Stimulated activated CD4-positive, alpha-beta T cell treated with anti-CD3 and anti-CD28 coated beads, Interleukin-2, amount 100 ng/mL, for 4 hours (primary cell): ENCODE results near the gene STXBP2.

Source experiments
- DNase-seq: peaks from one replicate; pipeline ENCODE4 v3.0.0-alpha.2; 2020; ENCODE audit warnings: low read depth

The STXBP2 gene

DNA sequence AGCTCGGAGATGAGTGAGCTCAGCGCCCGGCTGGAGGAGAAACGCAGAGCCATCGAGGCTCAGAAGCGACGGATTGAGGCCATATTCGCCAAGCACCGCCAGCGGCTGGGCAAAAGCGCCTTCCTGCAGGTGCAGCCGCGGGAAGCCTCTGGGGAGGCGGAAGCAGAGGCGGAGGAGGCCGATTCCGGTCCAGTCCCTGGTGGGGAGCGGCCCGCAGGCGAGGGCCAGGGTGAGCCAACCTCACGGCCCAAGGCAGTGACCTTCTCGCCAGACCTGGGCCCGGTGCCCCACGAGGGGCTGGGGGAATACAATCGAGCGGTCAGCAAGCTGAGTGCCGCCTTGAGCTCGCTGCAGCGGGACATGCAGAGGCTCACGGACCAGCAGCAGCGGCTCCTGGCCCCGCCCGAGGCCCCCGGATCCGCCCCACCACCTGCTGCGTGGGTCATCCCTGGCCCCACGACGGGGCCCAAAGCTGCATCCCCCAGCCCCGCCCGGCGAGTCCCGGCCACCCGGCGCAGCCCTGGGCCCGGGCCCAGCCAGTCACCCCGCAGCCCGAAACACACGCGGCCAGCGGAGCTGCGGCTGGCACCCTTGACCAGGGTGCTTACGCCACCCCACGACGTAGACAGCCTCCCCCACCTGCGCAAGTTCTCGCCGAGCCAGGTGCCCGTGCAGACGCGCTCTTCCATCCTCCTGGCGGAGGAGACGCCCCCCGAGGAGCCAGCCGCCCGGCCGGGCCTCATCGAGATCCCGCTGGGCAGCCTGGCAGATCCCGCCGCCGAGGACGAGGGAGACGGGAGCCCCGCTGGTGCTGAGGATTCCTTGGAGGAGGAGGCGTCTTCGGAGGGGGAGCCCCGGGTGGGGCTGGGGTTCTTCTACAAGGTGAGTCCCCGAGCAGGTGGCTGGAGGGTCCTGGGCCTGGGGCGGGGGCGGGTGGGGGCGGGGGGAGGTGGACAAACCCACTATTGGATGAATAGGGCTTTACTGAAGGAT, 24.3 kb upstream of the STXBP2 start:
- DNase-seq = no peak

GRCh38 chr19:7614859-7615741, 21.8 kb upstream of the STXBP2 start:
- no peak for DNase-seq

DNA sequence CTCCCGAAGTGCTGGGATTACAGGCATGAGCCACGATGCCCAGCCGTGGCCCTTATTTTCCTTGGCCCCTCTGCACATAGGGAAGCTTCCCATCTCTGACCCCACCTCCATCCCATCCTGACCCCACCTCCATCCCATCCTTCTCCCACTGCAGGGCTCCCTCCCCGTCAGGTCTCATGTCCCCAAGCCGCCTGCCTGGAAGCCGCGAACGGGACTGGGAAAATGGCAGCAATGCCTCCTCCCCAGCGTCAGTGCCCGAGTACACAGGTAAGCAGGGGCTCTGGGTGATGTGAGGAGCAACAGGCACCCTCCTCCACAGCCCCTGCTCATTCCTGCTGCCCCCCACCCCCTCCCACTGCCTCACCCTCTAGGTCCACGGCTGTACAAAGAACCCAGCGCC, 19.7 kb upstream of the STXBP2 start:
- DNase-seq = no peak

DNA sequence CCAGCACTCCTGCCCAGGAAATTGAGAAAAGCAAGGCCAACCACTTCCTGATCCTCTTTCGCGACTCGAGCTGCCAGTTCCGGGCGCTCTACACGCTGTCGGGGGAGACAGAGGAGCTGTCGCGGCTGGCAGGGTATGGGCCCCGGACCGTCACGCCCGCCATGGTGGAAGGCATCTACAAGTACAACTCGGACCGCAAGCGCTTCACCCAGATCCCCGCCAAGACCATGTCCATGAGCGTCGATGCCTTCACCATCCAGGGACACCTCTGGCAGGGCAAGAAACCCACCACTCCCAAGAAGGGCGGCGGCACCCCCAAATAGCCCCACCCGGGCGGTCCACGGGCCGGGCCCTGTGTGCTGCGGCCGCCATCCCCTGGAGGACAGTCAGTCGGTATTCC, 19.2 kb upstream of the STXBP2 start:
- DNase-seq = no peak

- DNase-seq = no peak
These were observed 18.6 kb upstream of the STXBP2 start for GRCh38 chr19:7618348-7618747.

- DNase-seq = no peak
These were observed 18.0 kb upstream of the STXBP2 start for GRCh38 chr19:7618771-7619510.

DNA sequence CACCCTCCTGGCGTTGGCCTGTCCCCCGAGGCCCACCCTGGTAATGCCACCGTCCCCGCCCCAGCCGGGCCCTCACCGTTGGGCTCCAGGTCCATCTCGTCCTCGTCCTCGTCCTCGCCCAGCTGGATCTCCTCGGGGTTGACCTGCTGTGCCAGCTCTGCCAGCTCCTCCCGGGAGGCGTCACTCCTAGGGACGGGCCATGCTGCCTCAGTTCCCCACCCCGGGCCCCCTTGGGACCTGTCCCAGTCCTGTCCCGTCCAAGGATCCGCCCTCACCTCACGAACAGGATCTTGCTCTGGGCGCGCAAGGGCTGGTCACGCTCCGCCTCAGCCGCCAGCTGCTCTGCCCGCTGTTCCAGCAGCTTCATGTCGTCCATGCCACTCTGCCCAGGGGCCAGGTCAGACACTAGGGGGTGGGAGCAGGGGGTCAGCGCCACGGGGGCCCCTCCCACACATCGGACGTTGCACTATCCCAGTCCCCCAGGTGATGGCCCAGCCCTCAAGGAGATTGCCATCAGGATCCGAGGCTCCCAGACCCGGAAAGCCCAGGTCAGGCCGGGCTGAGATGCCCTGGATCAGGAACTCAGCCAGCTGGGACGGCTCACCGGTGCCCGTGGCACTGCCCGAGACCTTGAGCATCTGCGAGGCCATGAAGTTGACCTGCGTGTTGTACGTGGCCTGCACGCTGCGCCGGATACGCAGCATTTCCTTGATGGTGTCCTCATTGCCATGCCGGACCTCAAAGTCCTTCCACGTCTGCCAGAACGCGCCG, 17.1 kb upstream of the STXBP2 start:
- no peak for DNase-seq

DNA sequence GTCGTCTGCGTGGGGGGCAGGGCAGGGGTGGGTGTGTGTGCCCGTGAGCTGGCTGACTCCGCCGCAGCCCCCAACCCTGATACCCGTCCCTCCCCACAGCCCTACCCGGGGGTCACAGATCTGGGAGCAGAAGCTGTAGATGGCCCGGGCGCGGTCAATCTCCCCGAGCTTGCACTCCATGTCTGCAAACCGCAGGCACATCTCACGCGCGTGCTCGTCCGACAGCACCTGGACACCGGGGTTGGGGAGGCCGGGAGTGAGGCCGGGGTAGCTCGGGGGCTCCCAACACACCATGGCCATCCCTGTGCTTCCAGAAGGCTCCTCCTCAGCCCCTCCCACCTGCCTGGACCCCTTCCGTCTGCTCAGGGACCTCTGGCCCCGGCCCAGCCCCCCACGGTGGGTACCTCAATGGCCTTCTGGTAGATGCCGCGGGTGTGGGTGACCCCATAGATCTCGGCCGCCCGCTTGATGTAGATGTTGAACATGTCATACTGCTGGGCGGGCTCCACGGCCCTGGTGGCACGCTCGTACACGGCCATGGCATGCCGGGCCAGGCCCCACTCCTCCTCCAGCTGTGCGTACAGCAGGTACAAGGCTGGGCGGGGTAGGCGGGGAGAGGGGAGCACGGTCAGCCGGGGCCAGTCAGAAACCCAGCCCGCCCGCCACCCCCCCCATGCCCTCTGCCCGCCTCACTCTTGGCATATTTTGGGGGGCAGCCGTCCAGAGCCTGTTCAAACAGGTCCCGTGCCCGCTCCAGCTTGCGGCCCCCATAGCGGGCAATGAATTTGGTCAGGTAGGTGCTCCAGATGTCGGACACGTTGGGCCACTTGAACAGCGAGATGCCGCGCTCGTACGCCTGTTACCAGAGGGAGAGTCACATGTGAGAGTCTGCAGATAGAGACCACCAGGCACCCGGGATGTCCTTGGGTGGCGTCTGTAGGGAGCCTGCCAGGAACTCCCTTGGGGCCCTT, 16.2 kb upstream of the STXBP2 start:
- DNase-seq = no peak

DNA sequence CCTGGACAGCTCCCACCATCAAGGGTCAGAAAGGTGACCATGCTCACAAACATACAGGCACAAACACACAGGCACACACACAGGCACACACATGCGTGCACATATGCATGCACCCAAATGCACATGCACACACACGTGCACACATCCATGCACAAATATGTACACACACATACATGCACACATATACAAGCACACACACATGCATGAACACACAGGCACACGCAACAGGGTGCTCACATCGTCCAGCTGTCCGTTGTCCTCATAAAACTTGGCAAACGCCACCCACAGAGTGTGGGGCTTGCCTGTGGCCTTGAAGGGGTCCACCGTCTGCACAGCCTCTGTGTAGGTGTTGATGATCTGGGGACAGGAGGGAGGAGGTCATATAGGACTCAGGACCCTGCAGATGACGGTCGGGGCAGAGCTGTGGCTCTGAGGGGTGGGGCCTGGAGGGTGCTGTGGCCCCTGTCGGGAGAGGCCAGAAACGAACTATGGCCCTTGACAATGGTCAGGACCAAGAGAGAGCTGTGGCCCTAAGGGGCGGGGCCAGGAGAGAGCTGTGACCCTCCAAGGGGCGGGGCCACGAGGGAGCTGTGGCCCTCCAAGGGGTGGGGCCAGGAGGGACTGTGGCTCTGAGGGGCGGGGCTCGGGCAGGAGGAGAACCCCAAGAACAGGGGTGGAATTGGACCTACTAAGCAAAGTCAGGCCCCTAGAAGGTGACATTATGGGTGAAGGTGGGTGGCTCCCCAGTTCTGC, 13.8 kb upstream of the STXBP2 start:
- no peak for DNase-seq

DNA sequence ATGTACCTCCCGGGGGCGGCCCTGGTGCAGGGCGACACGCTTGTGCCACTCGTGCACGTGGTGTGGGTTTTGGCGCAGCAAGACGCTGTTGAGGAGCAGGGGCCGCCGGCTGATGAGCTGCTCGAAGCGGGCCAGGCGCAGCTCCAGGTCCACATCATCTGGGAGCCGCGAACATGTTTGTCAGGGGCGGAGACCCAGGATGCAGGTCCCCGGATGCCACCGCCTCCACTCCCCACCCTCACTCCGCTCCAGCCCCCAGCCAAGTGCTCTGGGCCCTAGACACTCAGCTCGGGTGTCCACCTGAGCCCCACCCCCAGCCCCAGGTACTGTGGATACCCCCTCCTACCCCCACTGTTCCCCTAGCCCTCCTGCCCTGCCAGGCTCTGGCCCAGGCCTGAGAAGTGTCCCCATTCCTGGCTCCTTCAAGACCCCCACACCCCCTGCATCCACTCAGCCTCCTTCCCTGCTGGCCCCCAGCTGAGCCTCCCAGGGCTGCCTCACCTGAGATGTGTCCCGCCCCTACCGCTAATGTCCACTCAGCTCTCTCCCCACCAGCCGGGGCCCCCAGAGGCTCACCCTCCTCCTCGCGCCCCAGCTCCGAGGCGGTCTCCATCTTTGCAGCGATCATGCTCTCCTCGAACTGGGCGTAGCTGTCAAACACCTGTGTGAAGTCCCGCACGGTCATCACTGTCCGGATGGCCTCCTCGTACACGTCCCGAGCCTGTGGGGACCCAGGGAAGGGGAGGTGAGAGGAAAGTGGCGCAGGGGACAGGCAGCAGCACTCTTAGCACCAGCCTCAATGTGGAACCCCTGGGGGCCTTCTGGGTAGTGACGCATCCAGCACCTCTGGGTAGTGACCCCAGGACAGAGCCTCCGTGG, 12.9 kb upstream of the STXBP2 start:
- no peak for DNase-seq

- DNase-seq = no peak
These were observed 12.1 kb upstream of the STXBP2 start for GRCh38 chr19:7624810-7625209.

DNA sequence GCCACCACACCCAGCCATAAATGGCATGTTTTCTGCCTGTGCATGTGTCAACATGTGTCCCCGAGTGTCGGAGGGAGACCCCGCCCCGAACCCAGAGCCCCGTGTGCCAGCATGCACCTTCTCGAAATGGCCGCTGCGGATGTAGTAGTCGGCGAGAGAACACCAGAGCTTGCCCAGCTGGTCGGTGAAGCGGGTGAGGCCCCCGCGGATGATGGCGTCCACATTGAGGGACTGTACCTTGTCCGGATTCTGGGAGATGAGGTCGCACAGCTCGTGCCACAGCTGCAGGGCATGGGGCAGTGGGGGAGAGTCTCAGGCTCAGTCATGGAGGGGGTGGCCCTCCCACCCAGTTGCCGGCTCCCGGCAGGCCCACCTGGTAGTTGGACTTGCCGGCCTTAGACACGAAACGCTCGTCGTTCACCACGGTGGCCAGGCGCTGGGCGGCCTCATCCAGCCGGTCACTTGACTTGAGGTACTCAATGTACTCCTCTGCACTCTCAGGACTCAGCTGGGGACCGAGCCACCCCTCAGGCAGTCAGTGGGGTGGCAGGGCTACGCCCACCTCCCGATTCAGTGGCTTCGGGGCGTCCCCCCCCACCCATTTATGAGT, 11.0 kb upstream of the STXBP2 start:
- DNase-seq = no peak

- DNase-seq = no peak
These were observed 9.7 kb upstream of the STXBP2 start for GRCh38 chr19:7627166-7627565.

DNA sequence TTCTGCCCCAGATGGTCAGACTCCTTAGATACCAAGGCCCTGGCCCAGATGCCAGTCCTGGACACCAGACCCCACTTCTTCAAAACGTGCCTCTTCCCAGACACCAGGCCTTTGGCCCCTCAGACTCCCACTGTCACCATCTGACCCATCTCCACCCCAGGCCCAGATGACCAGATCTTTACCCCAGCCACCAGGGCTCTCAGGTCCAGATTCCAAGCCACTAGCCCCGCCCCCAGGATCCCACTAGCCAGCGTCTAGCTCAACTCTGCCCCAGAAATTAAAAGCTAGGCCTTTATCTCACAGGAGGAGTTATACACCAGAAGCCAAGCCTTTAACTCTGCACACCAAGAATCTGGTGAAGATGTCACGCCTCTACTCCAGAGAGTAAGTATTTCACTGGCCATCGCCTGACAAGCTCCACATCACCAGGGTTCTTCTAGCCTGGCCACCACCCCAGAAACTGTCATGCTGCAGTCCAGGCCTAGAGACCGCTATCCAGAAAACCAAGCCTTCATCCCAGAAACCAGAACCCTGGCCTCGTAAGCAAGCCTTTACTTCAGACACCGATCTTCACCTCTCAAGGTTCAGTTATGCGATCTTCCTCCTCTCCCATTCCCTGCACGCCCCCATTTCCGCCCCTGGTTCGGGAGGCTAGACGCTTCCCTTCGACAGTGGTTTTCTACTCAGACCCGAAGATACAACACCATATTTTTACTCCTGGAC, 8.2 kb upstream of the STXBP2 start:
- no peak for DNase-seq

DNA sequence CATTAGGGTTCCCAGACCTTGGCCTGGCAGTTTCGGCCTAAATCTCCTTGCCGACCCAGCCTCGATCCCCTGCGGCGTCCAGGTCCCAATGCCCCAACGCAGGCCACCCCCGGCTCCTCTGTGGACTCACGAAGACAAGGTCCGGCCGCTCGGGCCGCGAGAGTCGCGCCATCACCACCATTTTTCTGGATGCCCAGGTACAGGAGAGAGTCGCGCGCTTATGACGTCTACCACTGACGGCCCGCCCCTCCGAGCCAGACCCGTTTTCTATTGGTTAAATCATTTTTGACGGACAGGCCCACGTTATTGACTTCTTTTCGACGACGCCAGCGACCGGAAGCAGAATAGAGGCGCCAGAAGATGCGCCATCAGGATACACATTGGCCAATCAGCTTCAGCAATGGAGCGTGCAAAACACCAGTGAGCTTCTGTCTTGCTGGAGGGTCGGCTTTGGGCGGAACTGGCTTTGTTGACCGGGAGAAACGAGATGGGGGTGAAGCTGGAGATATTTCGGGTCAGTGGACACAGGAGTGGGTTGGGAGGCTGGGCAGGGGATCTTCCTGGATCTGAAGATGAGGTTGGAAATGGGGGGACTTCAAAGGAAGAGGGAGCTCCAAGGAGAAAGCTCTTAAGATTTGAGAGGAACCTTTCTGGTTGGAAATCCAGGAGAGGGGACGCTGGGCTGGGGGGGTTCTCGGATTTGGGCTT, 7.4 kb upstream of the STXBP2 start, which contains the start of the genes PET100 and XAB2:
Gene PET100, plus strand, starts transcription at position 447 of the 708 bp plus-strand sequence. Its CDS starts 41 bp downstream, at position 488.
Gene XAB2, minus strand, starts transcription at position 199 of the 708 bp plus-strand sequence. Its CDS starts 18 bp downstream, at position 181.
- peak; percentile 91 for DNase-seq

DNA sequence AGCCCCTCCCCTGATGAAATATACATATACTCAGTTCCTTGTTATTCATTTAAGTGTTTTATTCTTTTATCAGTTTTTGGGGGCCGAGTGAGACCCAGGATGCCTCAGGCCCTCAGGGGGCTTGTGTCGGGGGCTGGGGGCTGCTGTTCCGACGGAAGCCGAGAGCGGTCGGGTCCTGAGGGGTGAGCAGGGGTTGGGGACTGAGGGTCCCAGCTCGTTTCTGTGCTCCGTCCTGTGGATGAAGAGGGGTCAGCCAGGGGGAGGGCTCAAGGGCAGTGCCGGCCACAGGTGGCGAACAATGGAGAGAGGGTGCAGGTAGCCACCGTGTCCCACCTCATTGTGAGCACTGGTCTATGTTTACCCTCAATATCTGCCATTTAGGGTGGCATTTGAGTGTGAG, 5.3 kb upstream of the STXBP2 start:
- no peak for DNase-seq
